A673 (cell line): ENCODE data around the gene MKNK2. TPM values are rescaled to one million over a fixed set of nuclear protein-coding genes. Genes with fewer than 3 reads are reported as not detected.

Experiments
- BruUV-seq: library from RNA; stranded (reverse); fragments of 400-500 nt; replicated peaks from 2 replicates; lab custom pipeline; 2021; lab: Mats Ljungman, UMichigan
- CTCF ChIA-PET: fragments of 300-600 bp; sonication (Branson Sonifier 250); formaldehyde crosslinking; loops from one replicate; lab custom pipeline; 2022; ENCODE audit warnings: antibody characterized with exemption; lab: Charles Lee
- POLR2A ChIA-PET: fragments of 300-600 bp; sonication (Branson Sonifier 250); formaldehyde crosslinking; loops from one replicate; lab custom pipeline; 2022; ENCODE audit warnings: antibody characterized with exemption; ENCODE audit not compliant: low non-redundant PET; lab: Charles Lee
- DNase-seq: peaks from one replicate; pipeline ENCODE4 v3.0.0-alpha.2; 2015; ENCODE audit warnings: low spot score
- H3K27ac ChIP-seq: fragments of 200-600 bp; sonication (generic); 2 replicates; pipeline ENCODE4 v1.5.1; 2016; ENCODE audit warnings: mixed run types, low read depth, mild to moderate bottlenecking, mixed read lengths, antibody characterized with exemption, low read length; ENCODE audit not compliant: poor library complexity, severe bottlenecking
- H3K27me3 ChIP-seq: fragments of 200-600 bp; sonication (generic); replicated peaks from 2 replicates; pipeline ENCODE4 v1.6.1; 2017; ENCODE audit warnings: mixed run types, low read depth, mild to moderate bottlenecking, mixed read lengths, antibody characterized with exemption, low read length; ENCODE audit not compliant: insufficient read depth, poor library complexity
- H3K36me3 ChIP-seq: fragments of 200-600 bp; sonication (generic); 2 replicates; pipeline ENCODE4 v1.6.1; 2016; ENCODE audit warnings: mixed run types, mild to moderate bottlenecking, mixed read lengths, antibody characterized with exemption, low read length; ENCODE audit not compliant: insufficient read depth, poor library complexity, severe bottlenecking
- H3K4me1 ChIP-seq: fragments of 200-600 bp; sonication (generic); 2 replicates; pipeline ENCODE4 v1.6.1; 2017; ENCODE audit warnings: mixed run types, mild to moderate bottlenecking, mixed read lengths, antibody characterized with exemption, low read length; ENCODE audit not compliant: insufficient read depth, poor library complexity, severe bottlenecking
- H3K4me3 ChIP-seq: fragments of 200-600 bp; sonication (generic); 2 replicates; pipeline ENCODE4 v1.5.1; 2016; ENCODE audit warnings: low read depth, mixed run types, mild to moderate bottlenecking, mixed read lengths, low read length; ENCODE audit not compliant: poor library complexity, severe bottlenecking
- H3K9me3 ChIP-seq: fragments of 200-600 bp; sonication (generic); 2 replicates; pipeline ENCODE4 v1.6.1; 2016; ENCODE audit warnings: mixed run types, low read depth, mild to moderate bottlenecking, mixed read lengths, antibody characterized with exemption, low read length; ENCODE audit not compliant: poor library complexity, severe bottlenecking
- CTCF ChIP-seq: fragments of 300-800, 200-600 bp; sonication (generic); conservative IDR thresholded peaks from 2 replicates; pipeline ENCODE4 v1.5.1; 2017; ENCODE audit warnings: low read depth, mild to moderate bottlenecking, antibody characterized with exemption, low read length, moderate library complexity, mixed read lengths
- EZH2 ChIP-seq: fragments of 200-600 bp; sonication (generic); IDR thresholded peaks from 2 replicates; pipeline ENCODE4 v1.6.1; 2017; ENCODE audit warnings: borderline replicate concordance, low read depth, mild to moderate bottlenecking, mixed read lengths, antibody characterized with exemption, low read length; ENCODE audit not compliant: poor library complexity, severe bottlenecking
- intact Hi-C: fragments of 100-400 bp; cut with micrococcal nuclease; formaldehyde crosslinking; loops from one replicate; pipeline ENCODE4 v1.10.0; 2022; ENCODE audit not compliant: unreplicated experiment
- total RNA-seq: library from RNA; stranded (reverse); gene quantifications from 2 replicates; pipeline ENCODE4 v1.2.3, GENCODE V29; 2021

Gene MKNK2
- total RNA-seq, 1 experiment from 2014 or later = 106 TPM

- no peaks in the 10 kb centered on the region for H3K36me3 ChIP-seq
- H3K4me3 ChIP-seq = no peak overlapping the region
- H3K27me3 ChIP-seq = no peaks in the 10 kb centered on the region
- peak overlapping the region; percentile 99 for H3K27ac ChIP-seq
- DNase-seq = no peak
- ChIA-PET POLR2A (no interaction called here), CTCF (no interaction called here)
- H3K9me3 ChIP-seq = no peaks in the 10 kb centered on the region
- BruUV-seq = no TSS peak
- intact Hi-C loops = no loop called here
- peaks cover 21% of the 10 kb centered on the region for H3K4me1 ChIP-seq
- TF ChIP-seq EZH2 (no peak), CTCF (no peak)
Observed at GRCh38 chr19:2062770-2063169, 11.7 kb upstream of the MKNK2 start.

- CTCF ChIA-PET = no interaction called here
- peak overlapping the region; percentile 99 for H3K27ac ChIP-seq
- H3K9me3 ChIP-seq = no peaks in the 10 kb centered on the region
- TF ChIP-seq EZH2 = no peak
- TF ChIP-seq CTCF = no peak
- DNase-seq = no peak
- peaks cover 21% of the 10 kb centered on the region for H3K4me1 ChIP-seq
- intact Hi-C loops = no loop called here
- H3K27me3 ChIP-seq = no peaks in the 10 kb centered on the region
- BruUV-seq = no TSS peak
- H3K4me3 ChIP-seq = peak overlapping the region; percentile 66
- H3K36me3 ChIP-seq = no peaks in the 10 kb centered on the region
- POLR2A ChIA-PET = interaction anchor here (0.6 kb wide), 1 partner anchor 395 kb away, joined by 3 read pairs; no protein-coding TSS in a partner anchor
Observed at GRCh38 chr19:2062389-2062729, 11.3 kb upstream of the MKNK2 start.

GRCh38 chr19:2061495-2062388, 10.7 kb upstream of the MKNK2 start:
- no peaks in the 10 kb centered on the region for H3K27me3 ChIP-seq
- no peaks in the 10 kb centered on the region for H3K36me3 ChIP-seq
- ChIA-PET POLR2A (interaction anchor here (0.6 kb wide), 1 partner anchor 395 kb away, joined by 3 read pairs; no protein-coding TSS in a partner anchor), CTCF (no interaction called here)
- peaks cover 25% of the 10 kb centered on the region for H3K4me1 ChIP-seq
- peak; percentile 99 for DNase-seq
- H3K4me3 ChIP-seq = peak overlapping the region; percentile 66
- peak overlapping the region; percentile 99 for H3K27ac ChIP-seq
- intact Hi-C loops = loop anchor here (2.0 kb wide), 1 partner anchor 33 kb away; no protein-coding TSS in a partner anchor
- no peaks in the 10 kb centered on the region for H3K9me3 ChIP-seq
- TF ChIP-seq EZH2 = no peak
- no peak for TF ChIP-seq CTCF
- BruUV-seq = TSS peak; percentile 95
